ENCODE results near the gene CAMKMT. TPM values are rescaled to one million over a fixed set of nuclear protein-coding genes. Genes with fewer than 3 reads are reported as not detected.

Gene CAMKMT
- total RNA-seq, 3 donors from 2014 or later: 6.4 to 11.8 (median 10.5) TPM

DNA sequence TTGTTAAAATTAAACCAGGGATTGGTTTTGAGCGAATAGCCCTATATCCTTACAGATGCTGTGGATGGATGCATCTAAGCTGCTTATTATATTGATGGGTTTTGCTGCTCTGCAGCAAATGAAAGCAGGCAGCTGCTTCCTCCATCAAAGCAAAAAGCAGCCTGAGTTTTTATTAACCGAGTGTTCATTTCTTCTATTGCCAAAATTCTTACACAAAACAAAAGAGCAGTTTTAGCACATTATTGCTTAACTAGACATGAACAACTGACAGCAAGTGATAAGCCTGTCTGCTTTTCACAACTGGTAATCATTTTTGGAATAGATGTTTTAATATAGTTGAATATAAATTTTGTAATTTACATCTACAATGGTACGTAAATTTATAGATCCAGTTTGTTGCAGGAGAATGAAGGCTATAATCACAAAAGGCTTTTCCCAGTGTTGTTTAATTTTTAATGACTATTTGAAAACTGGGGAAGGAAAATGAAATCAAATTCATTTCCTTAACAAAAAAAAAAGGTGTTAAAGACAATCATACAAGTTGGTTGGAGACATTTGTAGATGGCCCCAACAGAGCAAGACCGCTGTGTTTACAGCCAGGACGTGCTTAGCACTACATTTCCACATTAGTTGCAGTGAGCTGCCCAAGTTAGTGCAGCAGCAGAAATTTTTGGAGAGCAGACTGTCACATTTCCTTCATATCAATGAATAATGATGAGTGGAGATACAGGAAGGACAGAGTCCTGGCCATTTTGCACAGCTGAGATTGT, 326.1 kb downstream of the CAMKMT start:
- DNase-seq (ENCODE audit: low spot score in 2 of 2): no peak
- no peak overlapping the region for H3K27ac ChIP-seq
- TF ChIP-seq POLR2A (IDR thresholded peaks at IDR 0.05) (no peak), POLR2AphosphoS5 (IDR thresholded peaks at IDR 0.05) (no peak)
- TF ChIP-seq, protein P1, sequence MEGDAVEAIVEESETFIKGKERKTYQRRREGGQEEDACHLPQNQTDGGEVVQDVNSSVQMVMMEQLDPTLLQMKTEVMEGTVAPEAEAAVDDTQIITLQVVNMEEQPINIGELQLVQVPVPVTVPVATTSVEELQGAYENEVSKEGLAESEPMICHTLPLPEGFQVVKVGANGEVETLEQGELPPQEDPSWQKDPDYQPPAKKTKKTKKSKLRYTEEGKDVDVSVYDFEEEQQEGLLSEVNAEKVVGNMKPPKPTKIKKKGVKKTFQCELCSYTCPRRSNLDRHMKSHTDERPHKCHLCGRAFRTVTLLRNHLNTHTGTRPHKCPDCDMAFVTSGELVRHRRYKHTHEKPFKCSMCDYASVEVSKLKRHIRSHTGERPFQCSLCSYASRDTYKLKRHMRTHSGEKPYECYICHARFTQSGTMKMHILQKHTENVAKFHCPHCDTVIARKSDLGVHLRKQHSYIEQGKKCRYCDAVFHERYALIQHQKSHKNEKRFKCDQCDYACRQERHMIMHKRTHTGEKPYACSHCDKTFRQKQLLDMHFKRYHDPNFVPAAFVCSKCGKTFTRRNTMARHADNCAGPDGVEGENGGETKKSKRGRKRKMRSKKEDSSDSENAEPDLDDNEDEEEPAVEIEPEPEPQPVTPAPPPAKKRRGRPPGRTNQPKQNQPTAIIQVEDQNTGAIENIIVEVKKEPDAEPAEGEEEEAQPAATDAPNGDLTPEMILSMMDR (IDR thresholded peaks at IDR 0.05): no peak
- H3K27me3 ChIP-seq: no peaks in the 10 kb centered on the region
- H3K4me3 ChIP-seq: no peak overlapping the region
- intact Hi-C loops (cut with DNase I; ENCODE audit: low total_unique reads): no loop called here
- no peaks in the 10 kb centered on the region for H3K36me3 ChIP-seq
- no peaks in the 10 kb centered on the region for H3K9me3 ChIP-seq
- H3K4me1 ChIP-seq: no peaks in the 10 kb centered on the region

DNA sequence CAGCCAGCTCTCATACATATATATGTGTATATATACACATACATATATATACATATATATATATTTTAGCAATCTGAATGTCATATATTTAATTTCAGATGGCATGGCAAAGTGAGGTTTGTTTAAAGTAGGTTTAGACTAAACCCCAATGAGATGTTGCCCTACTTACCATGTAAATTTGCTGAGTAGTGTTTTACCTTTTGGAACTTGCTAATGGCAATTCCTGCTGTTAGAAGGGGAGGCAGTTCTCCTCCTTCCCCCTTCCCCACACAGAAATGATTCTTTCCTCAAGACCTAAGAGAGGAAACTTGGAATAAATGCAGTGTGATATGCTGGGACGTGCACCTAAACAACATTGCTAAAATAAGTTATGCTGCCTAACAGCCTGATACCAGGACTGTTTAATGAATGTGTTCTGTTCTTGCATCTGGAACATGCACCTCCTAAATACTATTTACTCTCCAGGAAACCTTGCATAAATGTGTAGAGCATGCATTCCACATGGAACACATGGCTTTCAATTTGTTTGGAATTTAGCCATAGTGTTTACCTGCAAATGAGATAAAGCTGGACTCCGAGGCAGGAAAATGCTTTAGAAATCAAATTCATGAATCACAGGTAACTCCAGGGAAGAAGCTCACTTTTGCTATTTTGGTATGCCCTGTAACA, 326.8 kb downstream of the CAMKMT start:
- TF ChIP-seq POLR2A (IDR thresholded peaks at IDR 0.05): no peak
- TF ChIP-seq, protein P1 (IDR thresholded peaks at IDR 0.05): no peak
- intact Hi-C loops (cut with DNase I; ENCODE audit: low total_unique reads): no loop called here
- no peak overlapping the region for H3K27ac ChIP-seq

DNA sequence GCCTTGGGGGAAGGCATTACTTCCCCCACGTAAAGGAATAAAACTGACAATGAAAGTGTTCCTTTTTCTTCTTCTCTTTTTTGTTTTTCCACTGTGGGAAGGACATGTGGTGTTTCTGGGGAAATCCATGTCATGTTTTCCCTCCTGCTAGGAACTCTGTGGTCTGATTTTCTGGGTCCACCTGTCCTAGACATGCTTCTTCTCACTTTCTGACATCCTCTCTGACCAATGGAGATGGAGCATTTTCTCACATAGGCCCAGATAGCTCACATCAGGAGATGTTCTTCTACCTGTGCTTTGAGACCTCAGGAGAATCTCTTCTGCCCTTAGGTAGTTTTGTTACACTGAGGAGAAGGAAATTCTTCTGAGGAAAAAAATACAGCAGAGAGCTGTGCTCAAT, 327.8 kb downstream of the CAMKMT start:
- H3K4me3 ChIP-seq: no peak overlapping the region

More for the DNA sequence above, 326.8 kb downstream of the CAMKMT start:
- H3K4me1 ChIP-seq: no peaks in the 10 kb centered on the region
- H3K36me3 ChIP-seq: no peaks in the 10 kb centered on the region
- no peak for DNase-seq (ENCODE audit: low spot score in 2 of 2)
- H3K27me3 ChIP-seq: no peaks in the 10 kb centered on the region
- H3K9me3 ChIP-seq: no peaks in the 10 kb centered on the region
- H3K4me3 ChIP-seq: no peak overlapping the region

DNA sequence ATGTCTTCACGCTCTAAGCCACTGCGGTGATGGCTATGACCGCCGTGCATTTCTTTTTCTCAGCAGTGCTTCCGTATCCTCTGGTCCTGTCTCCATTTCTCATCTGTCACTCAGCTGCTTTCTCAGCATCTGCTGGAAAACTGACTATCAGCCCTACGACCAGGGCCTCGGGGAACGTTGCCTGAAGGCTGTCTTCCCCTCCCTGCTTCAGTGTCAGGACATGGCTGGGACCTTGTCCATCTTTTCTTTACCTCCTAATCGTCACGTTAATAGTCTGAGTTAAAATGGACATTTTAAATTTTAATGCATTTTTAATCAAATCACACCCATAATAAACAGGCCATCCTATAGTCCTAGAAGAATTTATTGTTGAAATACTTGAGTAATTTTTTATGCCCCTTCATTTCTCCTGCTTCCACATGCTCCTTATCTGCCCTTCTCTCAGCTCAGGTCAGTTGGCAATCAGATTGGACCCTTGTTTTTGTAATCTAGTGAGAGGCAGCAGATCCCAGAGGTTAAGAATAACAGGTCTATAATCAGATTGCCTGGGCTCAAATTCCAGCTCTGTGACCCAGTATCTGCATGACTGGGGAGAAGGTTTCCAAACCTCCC, 329.5 kb downstream of the CAMKMT start:
- Histone ChIP-seq H3K9me3 (no peaks in the 10 kb centered on the region), H3K4me3 (no peak overlapping the region), H3K27me3 (no peaks in the 10 kb centered on the region), H3K27ac (no peak overlapping the region), H3K36me3 (no peaks in the 10 kb centered on the region), H3K4me1 (no peaks in the 10 kb centered on the region)
- TF ChIP-seq POLR2AphosphoS5 (IDR thresholded peaks at IDR 0.05) (no peak), POLR2A (IDR thresholded peaks at IDR 0.05) (no peak)
- TF ChIP-seq, protein P1 (IDR thresholded peaks at IDR 0.05): no peak
- no peak for DNase-seq (ENCODE audit: low spot score in 2 of 2)
- intact Hi-C loops (cut with DNase I; ENCODE audit: low total_unique reads): no loop called here

More for the DNA sequence above, 327.8 kb downstream of the CAMKMT start:
- no peak for DNase-seq (ENCODE audit: low spot score in 2 of 2)
- Histone ChIP-seq H3K27ac (no peak overlapping the region), H3K9me3 (no peaks in the 10 kb centered on the region), H3K27me3 (no peaks in the 10 kb centered on the region), H3K36me3 (no peaks in the 10 kb centered on the region), H3K4me1 (no peaks in the 10 kb centered on the region)
- TF ChIP-seq, protein P1 (IDR thresholded peaks at IDR 0.05): no peak
- TF ChIP-seq POLR2A (IDR thresholded peaks at IDR 0.05) (no peak), POLR2AphosphoS5 (IDR thresholded peaks at IDR 0.05) (no peak)
- intact Hi-C loops (cut with DNase I; ENCODE audit: low total_unique reads): no loop called here

DNA sequence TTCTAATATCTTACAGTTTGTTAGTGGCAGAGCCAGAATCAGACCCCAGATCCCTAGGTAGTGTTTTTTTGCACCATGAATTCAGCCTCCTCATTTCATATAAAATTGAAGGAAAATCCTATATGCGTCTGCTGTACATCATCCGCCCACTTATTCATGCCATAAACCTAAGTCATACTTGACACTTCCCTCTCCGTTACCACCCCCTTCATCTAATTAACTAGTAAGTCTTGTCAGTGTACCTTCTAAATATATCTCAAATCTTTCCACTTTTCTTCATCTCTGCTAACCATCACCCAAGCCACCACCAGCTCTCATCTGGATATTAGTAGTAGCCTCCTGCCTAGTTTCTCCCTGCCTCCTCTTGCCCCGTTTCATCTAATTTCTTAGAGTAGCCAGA, 331.1 kb downstream of the CAMKMT start:
- Histone ChIP-seq H3K9me3 (no peaks in the 10 kb centered on the region), H3K27me3 (no peaks in the 10 kb centered on the region), H3K36me3 (no peaks in the 10 kb centered on the region), H3K4me3 (no peak overlapping the region), H3K27ac (no peak overlapping the region), H3K4me1 (no peaks in the 10 kb centered on the region)
- intact Hi-C loops (cut with DNase I; ENCODE audit: low total_unique reads): no loop called here
- DNase-seq (ENCODE audit: low spot score in 2 of 2): no peak
- TF ChIP-seq, protein P1 (IDR thresholded peaks at IDR 0.05): no peak
- no peak for TF ChIP-seq POLR2A (IDR thresholded peaks at IDR 0.05)
